Prostate gland (tissue), 2 donors: ENCODE data around the gene CSK.

Experiments used
- CTCF ChIP-seq, 4 experiments: fragments of 200-600 bp in 2 of 4; fragments of 450-650 bp in 2 of 4; sonication (generic) in 2 of 4; IDR thresholded peaks; 1 replicate in 3 of 4; 2 replicates in 1 of 4; pipeline ENCODE4 v1.5.1; 2016 to 2019; ENCODE audit warnings: antibody characterized with exemption in 4 of 4, mild to moderate bottlenecking in 2 of 4, moderate library complexity in 2 of 4
- POLR2A ChIP-seq: fragments of 450-650 bp; IDR thresholded peaks from one replicate; pipeline ENCODE4 v1.6.1; 2016; ENCODE audit warnings: antibody characterized with exemption, mild to moderate bottlenecking
- POLR2AphosphoS5 ChIP-seq: sonication (generic); formaldehyde crosslinking; IDR thresholded peaks from one replicate; pipeline ENCODE4 v1.6.1; 2017; ENCODE audit warnings: antibody characterized with exemption

- TF ChIP-seq CTCF (IDR thresholded peaks at IDR 0.05) (no peak), POLR2AphosphoS5 (no peak), POLR2A (no peak)
These were observed 29.9 kb upstream of the CSK start for GRCh38 chr15:74752011-74752410.
